ENCODE measurements around the gene GRID2.

Gene GRID2

DNA sequence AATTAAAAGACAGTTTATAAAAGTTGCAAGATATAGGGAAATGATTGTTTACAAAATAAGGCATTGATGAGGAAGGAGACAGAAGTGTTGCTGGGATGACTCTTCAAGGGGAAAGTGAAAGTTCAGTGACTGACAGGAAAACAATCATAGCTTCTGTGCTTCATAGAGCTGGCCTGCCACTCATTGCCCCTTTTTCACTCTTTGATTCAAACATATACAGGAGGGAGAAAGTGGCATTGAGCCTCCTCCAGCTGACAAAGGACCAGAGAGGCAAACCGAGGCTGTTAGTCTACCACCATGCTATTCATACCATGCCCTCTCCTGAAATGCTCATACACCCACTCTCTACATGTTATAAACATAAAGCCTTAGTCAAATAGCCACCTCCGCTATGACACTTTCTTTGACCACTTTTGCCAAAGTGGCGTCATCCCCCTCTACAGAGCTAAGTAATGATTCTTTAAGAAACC lies 1445.6 kb downstream of the GRID2 start:
- Histone ChIP-seq H3K4me3 (ENCODE audit: low read depth, low read length) (no peak overlapping the region), H3K9me3 (ENCODE audit: severe bottlenecking) (no peaks in the 10 kb centered on the region), H3K36me3 (no peaks in the 10 kb centered on the region), H3K27ac (no peak overlapping the region), H3K27me3 (ENCODE audit: insufficient read depth, low read depth, severe bottlenecking) (no peaks in the 10 kb centered on the region)
- DNase-seq, result no peak
- TF ChIP-seq CTCF (IDR thresholded peaks at IDR 0.05; ENCODE audit: low read depth, low read length), result no peak

DNA sequence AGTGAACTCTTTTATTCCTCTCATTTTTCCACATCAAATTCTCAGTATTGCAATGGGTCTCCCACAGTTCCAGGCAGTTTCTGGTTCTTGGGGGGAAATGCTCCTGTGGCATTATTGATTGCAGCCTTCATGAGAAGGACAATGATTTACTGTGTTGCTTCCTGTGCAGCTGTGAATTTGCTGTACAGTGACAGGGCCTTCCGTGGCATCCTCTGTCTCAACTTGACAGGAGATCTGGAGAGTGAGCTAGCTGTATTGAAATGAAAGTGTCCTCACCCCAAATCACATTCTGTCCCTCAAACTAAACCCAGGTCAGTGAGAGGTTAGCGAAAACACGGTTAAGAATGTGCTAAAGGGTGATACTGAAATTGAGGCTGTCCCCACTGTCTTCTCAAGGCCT lies 1447.6 kb downstream of the GRID2 start:
- Histone ChIP-seq H3K36me3 (no peaks in the 10 kb centered on the region), H3K9me3 (ENCODE audit: severe bottlenecking) (no peaks in the 10 kb centered on the region), H3K4me3 (ENCODE audit: low read depth, low read length) (no peak overlapping the region), H3K27me3 (ENCODE audit: insufficient read depth, low read depth, severe bottlenecking) (no peaks in the 10 kb centered on the region), H3K27ac (no peak overlapping the region)
- no peak for TF ChIP-seq CTCF (IDR thresholded peaks at IDR 0.05; ENCODE audit: low read depth, low read length)
- no peak for DNase-seq

GRCh38 chr4:93756101-93756500 lies 1452.3 kb downstream of the GRID2 start:
- no peak overlapping the region for H3K4me3 ChIP-seq (ENCODE audit: low read depth, low read length)
- no peak for TF ChIP-seq CTCF (IDR thresholded peaks at IDR 0.05; ENCODE audit: low read depth, low read length)
- no peaks in the 10 kb centered on the region for H3K9me3 ChIP-seq (ENCODE audit: severe bottlenecking)
- DNase-seq, result no peak
- H3K27ac ChIP-seq, result no peak overlapping the region
- no peaks in the 10 kb centered on the region for H3K36me3 ChIP-seq
- H3K27me3 ChIP-seq (ENCODE audit: insufficient read depth, low read depth, severe bottlenecking), result no peaks in the 10 kb centered on the region

DNA sequence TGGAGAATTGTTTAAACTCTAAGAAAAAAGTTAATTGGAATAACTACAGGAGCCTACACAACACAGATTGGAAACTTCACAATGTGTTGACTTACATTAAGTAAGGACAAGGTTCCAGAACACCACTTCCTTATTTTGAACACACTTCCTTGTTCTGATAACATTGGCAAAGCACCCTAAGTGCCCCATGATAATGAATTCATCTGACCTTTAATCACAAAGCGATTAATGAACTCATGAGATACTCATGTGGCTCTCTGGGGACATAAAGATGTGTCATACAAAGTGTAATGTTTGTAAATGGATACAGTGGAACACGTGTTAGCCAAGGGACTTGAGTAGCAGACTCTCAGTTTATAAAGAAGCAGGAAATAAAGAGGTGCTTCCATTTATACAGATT lies 1455.7 kb downstream of the GRID2 start:
- TF ChIP-seq CTCF (IDR thresholded peaks at IDR 0.05; ENCODE audit: low read depth, low read length), result no peak
- no peaks in the 10 kb centered on the region for H3K27me3 ChIP-seq (ENCODE audit: insufficient read depth, low read depth, severe bottlenecking)
- H3K9me3 ChIP-seq (ENCODE audit: severe bottlenecking), result no peaks in the 10 kb centered on the region
- H3K27ac ChIP-seq, result no peak overlapping the region
- no peak overlapping the region for H3K4me3 ChIP-seq (ENCODE audit: low read depth, low read length)
- no peaks in the 10 kb centered on the region for H3K36me3 ChIP-seq
- DNase-seq, result no peak

DNA sequence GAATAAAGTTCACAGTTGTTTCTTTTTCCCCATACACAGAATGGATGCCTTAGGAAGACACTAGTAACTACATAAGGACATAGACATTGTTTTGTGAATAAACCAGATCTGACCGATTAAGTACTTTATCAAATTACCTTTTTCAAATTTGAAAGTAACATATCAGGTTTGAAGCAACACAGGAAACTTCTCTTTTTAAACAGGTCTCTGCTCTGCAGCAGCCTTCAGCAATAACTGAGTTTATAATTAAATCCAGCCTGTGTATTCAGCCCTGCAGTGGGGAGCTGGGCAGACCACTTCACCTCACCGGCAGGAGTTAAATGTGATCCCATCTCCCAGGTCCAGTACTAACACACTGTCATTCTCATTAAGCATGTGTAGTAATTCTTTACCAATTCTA lies 1456.5 kb downstream of the GRID2 start:
- no peak for DNase-seq
- Histone ChIP-seq H3K27me3 (ENCODE audit: insufficient read depth, low read depth, severe bottlenecking) (no peaks in the 10 kb centered on the region), H3K4me3 (ENCODE audit: low read depth, low read length) (no peak overlapping the region), H3K27ac (no peak overlapping the region), H3K36me3 (no peaks in the 10 kb centered on the region), H3K9me3 (ENCODE audit: severe bottlenecking) (no peaks in the 10 kb centered on the region)
- no peak for TF ChIP-seq CTCF (IDR thresholded peaks at IDR 0.05; ENCODE audit: low read depth, low read length)

- DNase-seq, result no peak
- Histone ChIP-seq H3K4me3 (ENCODE audit: low read depth, low read length) (no peak overlapping the region), H3K27ac (no peak overlapping the region), H3K36me3 (no peaks in the 10 kb centered on the region), H3K9me3 (ENCODE audit: severe bottlenecking) (no peaks in the 10 kb centered on the region), H3K27me3 (ENCODE audit: insufficient read depth, low read depth, severe bottlenecking) (no peaks in the 10 kb centered on the region)
- TF ChIP-seq CTCF (IDR thresholded peaks at IDR 0.05; ENCODE audit: low read depth, low read length), result no peak
These were observed 1457.5 kb downstream of the GRID2 start for GRCh38 chr4:93761286-93761685.

Data from WERI-Rb-1 (cell line).